Smooth muscle cell (in vitro differentiated cells): ENCODE measurements around the gene PPP4R2. TPM values are rescaled to one million over a fixed set of nuclear protein-coding genes. Genes with fewer than 3 reads are reported as not detected.

Experiments
- DNase-seq: peaks from one replicate; lab custom pipeline; 2025; ENCODE audit not compliant: unreplicated experiment; lab: John Stamatoyannopoulos, UW
- H2AFZ ChIP-seq: fragments of 200-600 bp; sonication (generic); 2 replicates; pipeline ENCODE4 v1.6.0; 2016; ENCODE audit warnings: antibody characterized with exemption, low read depth, mild to moderate bottlenecking
- H3F3A ChIP-seq: fragments of 200-600 bp; sonication (generic); 2 replicates; pipeline ENCODE4 v1.6.0; 2017; ENCODE audit warnings: antibody characterized with exemption, low read depth
- H3K27ac ChIP-seq: fragments of 200-600 bp; sonication (generic); 2 replicates; pipeline ENCODE4 v1.5.1; 2016; ENCODE audit warnings: low read depth, mild to moderate bottlenecking
- H3K27me3 ChIP-seq: fragments of 200-600 bp; sonication (generic); 2 replicates; pipeline ENCODE4 v1.6.1; 2016; ENCODE audit warnings: low read depth, mild to moderate bottlenecking
- H3K36me3 ChIP-seq: fragments of 200-600 bp; sonication (generic); 2 replicates; pipeline ENCODE4 v1.5.1; 2016; ENCODE audit warnings: low read depth
- H3K4me1 ChIP-seq: fragments of 200-600 bp; sonication (generic); 2 replicates; pipeline ENCODE4 v1.5.1; 2016; ENCODE audit warnings: low read depth
- H3K4me2 ChIP-seq: fragments of 200-600 bp; sonication (generic); 2 replicates; pipeline ENCODE4 v1.6.0; 2016; ENCODE audit warnings: mild to moderate bottlenecking
- H3K4me3 ChIP-seq: fragments of 200-600 bp; sonication (generic); 2 replicates; pipeline ENCODE4 v1.5.1; 2016; ENCODE audit warnings: mild to moderate bottlenecking
- H3K79me2 ChIP-seq: fragments of 200-600 bp; sonication (generic); 2 replicates; pipeline ENCODE4 v1.6.0; 2016; ENCODE audit warnings: low read depth, mild to moderate bottlenecking
- H3K9ac ChIP-seq: fragments of 200-600 bp; sonication (generic); 2 replicates; pipeline ENCODE4 v1.6.0; 2016; ENCODE audit warnings: low read depth
- H3K9me3 ChIP-seq: fragments of 200-600 bp; sonication (generic); replicated peaks from 2 replicates; pipeline ENCODE4 v1.5.1; 2016; ENCODE audit warnings: low read depth
- H4K20me1 ChIP-seq: fragments of 200-600 bp; sonication (generic); 2 replicates; pipeline ENCODE4 v1.6.0; 2016; ENCODE audit warnings: low read depth
- WGBS: methylation state at CpG from one replicate; pipeline ENCODE4 v1.1.7; 2016; ENCODE audit warnings: low lambda C conversion rate; 5-methylcytosine and 5-hydroxymethylcytosine counted together
- polyA plus RNA-seq: library from polyadenylated mRNA; unstranded; fragments of >200 nt; fragmentation: Nextera tagmentation; extraction: Ambion mirVana; gene quantifications from 2 replicates; pipeline ENCODE4 v1.2.1, GENCODE V29; 2016
- small RNA-seq: library from RNA; depleted of rRNA; stranded (forward); fragments of <200 nt; gene quantifications from one replicate; pipeline ENCODE3, GENCODE V24; 2014
- total RNA-seq: library from RNA; depleted of rRNA; stranded (reverse); fragments of >200 nt; gene quantifications from 2 replicates; pipeline ENCODE4 v1.2.3, GENCODE V29; 2014
- TF ChIP-seq, protein P1 (sequence below): fragments of 200-600 bp; sonication (generic); IDR thresholded peaks from 2 replicates; pipeline ENCODE4 v1.5.1; 2017; ENCODE audit warnings: borderline replicate concordance, mild to moderate bottlenecking, antibody characterized with exemption; ENCODE audit not compliant: insufficient read depth, poor library complexity, severe bottlenecking

The PPP4R2 gene
- total and polyA plus RNA-seq, 2 experiments from 2014 or later, result 34.6 to 52.2 TPM

DNA sequence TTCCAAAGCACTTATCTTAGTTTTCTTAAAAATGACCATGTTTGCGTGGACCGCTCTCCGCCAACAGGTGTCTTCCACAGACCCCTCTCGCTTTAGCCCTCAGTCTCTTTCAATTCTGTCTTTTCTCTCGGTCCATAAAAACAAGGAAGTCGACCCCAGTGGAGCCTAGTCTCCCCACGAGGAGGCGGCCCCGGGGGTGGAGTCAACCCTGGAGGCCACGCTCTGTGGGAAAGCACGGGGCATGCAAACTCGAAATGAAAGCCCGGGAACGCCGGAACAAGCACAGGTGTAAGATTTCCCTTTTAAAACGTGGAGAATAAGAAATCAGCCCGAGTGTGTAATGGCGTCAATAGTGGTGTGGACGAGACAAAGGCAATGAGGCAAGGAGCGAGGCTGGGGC lies 113.9 kb downstream of the PPP4R2 start:
- Histone ChIP-seq H3K4me2 (no peak overlapping the region), H3K9me3 (no peaks in the 10 kb centered on the region), H3K27ac (no peak overlapping the region), H3K9ac (no peak overlapping the region), H4K20me1 (no peaks in the 10 kb centered on the region), H3K27me3 (no peaks in the 10 kb centered on the region), H3F3A (no peaks in the 10 kb centered on the region), H3K36me3 (no peaks in the 10 kb centered on the region), H3K79me2 (no peaks in the 10 kb centered on the region), H3K4me3 (no peak overlapping the region), H2AFZ (no peak overlapping the region), H3K4me1 (no peaks in the 10 kb centered on the region)
- 80% methylated on average over 20 of the region's 20 CpGs for WGBS
- DNase-seq, result no peak
- TF ChIP-seq, protein P1, sequence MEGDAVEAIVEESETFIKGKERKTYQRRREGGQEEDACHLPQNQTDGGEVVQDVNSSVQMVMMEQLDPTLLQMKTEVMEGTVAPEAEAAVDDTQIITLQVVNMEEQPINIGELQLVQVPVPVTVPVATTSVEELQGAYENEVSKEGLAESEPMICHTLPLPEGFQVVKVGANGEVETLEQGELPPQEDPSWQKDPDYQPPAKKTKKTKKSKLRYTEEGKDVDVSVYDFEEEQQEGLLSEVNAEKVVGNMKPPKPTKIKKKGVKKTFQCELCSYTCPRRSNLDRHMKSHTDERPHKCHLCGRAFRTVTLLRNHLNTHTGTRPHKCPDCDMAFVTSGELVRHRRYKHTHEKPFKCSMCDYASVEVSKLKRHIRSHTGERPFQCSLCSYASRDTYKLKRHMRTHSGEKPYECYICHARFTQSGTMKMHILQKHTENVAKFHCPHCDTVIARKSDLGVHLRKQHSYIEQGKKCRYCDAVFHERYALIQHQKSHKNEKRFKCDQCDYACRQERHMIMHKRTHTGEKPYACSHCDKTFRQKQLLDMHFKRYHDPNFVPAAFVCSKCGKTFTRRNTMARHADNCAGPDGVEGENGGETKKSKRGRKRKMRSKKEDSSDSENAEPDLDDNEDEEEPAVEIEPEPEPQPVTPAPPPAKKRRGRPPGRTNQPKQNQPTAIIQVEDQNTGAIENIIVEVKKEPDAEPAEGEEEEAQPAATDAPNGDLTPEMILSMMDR, result no peak

DNA sequence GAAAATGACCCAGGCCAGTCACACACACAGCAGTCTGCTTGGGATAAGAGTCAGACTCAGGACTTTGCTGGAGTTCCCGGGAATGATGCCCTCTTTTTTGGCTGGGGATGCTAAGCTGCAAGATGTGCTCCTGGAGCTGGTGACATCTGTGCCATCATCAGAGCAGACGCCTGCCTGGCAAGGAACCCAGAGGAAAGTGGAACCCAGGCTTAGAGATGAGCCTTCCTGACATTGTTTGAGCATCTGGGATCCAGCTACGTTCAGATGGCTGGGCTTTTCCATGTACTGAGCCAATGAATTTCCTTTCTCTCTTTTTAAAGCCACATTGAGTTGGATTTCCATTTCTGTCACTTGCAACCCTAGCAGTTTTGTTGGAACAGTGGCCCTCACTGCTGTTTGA lies 118.1 kb downstream of the PPP4R2 start:
- no peaks in the 10 kb centered on the region for H4K20me1 ChIP-seq
- H3K4me3 ChIP-seq, result no peak overlapping the region
- no peaks in the 10 kb centered on the region for H3K79me2 ChIP-seq
- H3K4me1 ChIP-seq, result no peaks in the 10 kb centered on the region
- H3K9me3 ChIP-seq, result no peaks in the 10 kb centered on the region
- TF ChIP-seq, protein P1, result no peak
- no peaks in the 10 kb centered on the region for H3F3A ChIP-seq
- 81% methylated on average over 3 of the region's 3 CpGs for WGBS
- no peak overlapping the region for H3K27ac ChIP-seq
- H3K4me2 ChIP-seq, result no peak overlapping the region
- H3K36me3 ChIP-seq, result no peaks in the 10 kb centered on the region
- no peak overlapping the region for H2AFZ ChIP-seq
- DNase-seq, result no peak
- no peak overlapping the region for H3K9ac ChIP-seq
- no peaks in the 10 kb centered on the region for H3K27me3 ChIP-seq

DNA sequence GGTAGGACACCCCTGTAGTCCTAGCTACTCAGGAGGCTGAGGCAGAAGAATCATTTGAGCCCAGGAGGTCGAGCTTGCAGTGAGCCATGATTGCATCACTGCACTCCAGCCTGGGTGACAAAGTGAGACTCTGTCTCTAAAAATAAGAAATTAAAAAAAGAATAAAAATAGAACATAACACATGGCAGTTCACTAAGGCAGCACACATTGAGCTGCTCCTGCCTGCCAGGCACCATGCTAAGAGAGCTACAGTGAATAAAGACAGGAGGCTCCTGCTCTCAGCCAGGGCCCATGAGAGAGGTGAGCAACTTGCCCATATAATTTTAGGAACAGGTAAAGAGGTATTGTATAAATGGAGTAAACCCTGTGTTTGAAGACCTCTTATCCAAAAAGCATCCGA lies 119.2 kb downstream of the PPP4R2 start:
- H3K9ac ChIP-seq, result no peak overlapping the region
- H3K4me2 ChIP-seq, result no peak overlapping the region
- H3K27me3 ChIP-seq, result no peaks in the 10 kb centered on the region
- H3K4me1 ChIP-seq, result no peaks in the 10 kb centered on the region
- no peaks in the 10 kb centered on the region for H3K79me2 ChIP-seq
- DNase-seq, result no peak
- TF ChIP-seq, protein P1, result no peak
- H3K4me3 ChIP-seq, result no peak overlapping the region
- H2AFZ ChIP-seq, result no peak overlapping the region
- 74% methylated on average over 2 of the region's 2 CpGs for WGBS
- no peak overlapping the region for H3K27ac ChIP-seq
- no peaks in the 10 kb centered on the region for H3K9me3 ChIP-seq
- no peaks in the 10 kb centered on the region for H3F3A ChIP-seq
- no peaks in the 10 kb centered on the region for H3K36me3 ChIP-seq
- no peaks in the 10 kb centered on the region for H4K20me1 ChIP-seq

Small RNA genes lying within 50 kb of the gene (small RNA-seq; reads per million reads assigned to genes)
- gene RNU2-64P, result not detected
- gene RNU6-557P, result not detected
- not detected for gene RNU7-19P

Other genes starting within 250 kb of the PPP4R2 start
- 13.1 and 16.2 TPM in 2 replicates for gene SHQ1, start 148.4 kb upstream of the PPP4R2 start, total RNA-seq
- gene SHQ1, start 148.4 kb upstream of the PPP4R2 start, polyA plus RNA-seq, result 11.0 and 14.8 TPM in 2 replicates
- 16.9 and 17.0 TPM in 2 replicates for gene GXYLT2, start 108.8 kb upstream of the PPP4R2 start, total RNA-seq
- 17.2 and 19.0 TPM in 2 replicates for gene GXYLT2, start 108.8 kb upstream of the PPP4R2 start, polyA plus RNA-seq
- 5.5 TPM in 2 replicates for gene EBLN2, start 64.8 kb downstream of the PPP4R2 start, total RNA-seq
- 2.9 and 4.5 TPM in 2 replicates for gene EBLN2, start 64.8 kb downstream of the PPP4R2 start, polyA plus RNA-seq